Lower leg skin (tissue), 3 donors: Measurements from ENCODE around the gene CBX4.

Experiments used
- POLR2A ChIP-seq, 2 donors: fragments of 450-650 bp; IDR thresholded peaks; one replicate each; pipeline ENCODE4 v1.6.1; 2016 to 2017; ENCODE audit warnings: antibody characterized with exemption in 2 of 2, mild to moderate bottlenecking in 1 of 2, moderate library complexity in 1 of 2
- TF ChIP-seq, protein P1 (sequence below), 3 donors: fragments of 450-650 bp; IDR thresholded peaks; one replicate each; pipeline ENCODE4 v1.5.1; 2016; ENCODE audit warnings: antibody characterized with exemption in 3 of 3, mild to moderate bottlenecking in 3 of 3, moderate library complexity in 2 of 3

DNA sequence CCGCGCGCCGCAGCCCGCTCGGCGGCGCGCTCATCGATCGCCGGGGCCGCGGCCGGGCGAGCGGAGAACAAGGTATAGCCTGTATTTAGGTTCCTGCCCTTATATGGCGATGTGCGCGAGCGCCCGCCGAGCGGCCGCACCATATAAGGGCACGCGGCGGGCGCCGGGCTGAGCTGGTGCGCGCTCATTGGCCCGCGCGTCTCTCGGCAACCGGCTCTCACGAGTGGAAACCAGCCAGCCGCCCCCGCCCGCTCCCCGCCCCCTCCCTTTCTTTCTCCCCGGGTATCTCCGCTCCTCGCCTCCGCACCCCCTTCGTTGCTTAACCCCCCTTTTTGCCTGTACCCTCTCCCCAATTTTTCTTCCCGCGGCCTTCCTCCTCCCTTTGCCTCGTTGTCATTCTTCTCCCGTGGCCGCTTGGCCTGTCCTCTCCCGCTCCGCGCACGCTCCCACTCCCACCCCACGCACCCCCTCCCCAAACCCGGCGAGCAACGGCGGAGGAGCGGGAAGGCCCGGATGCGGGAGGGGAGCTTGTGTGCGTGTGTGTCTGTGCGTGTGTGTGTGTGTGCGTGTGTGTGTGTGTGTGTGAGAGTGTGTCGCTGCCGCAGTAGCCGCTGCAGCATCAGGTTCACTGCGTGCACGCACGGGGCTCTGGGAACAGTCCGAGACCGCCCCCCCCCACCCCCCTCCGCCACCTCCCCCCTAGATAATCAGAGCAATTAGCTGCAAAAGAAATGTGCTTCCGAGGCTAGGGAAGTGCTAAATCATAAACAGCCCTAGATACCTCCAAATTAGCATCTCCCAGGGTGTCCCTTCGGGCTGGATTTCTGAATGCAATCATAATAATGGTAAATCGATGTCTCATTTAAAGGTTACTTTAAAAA, 28.9 kb downstream of the CBX4 start:
- TF ChIP-seq, protein P1, sequence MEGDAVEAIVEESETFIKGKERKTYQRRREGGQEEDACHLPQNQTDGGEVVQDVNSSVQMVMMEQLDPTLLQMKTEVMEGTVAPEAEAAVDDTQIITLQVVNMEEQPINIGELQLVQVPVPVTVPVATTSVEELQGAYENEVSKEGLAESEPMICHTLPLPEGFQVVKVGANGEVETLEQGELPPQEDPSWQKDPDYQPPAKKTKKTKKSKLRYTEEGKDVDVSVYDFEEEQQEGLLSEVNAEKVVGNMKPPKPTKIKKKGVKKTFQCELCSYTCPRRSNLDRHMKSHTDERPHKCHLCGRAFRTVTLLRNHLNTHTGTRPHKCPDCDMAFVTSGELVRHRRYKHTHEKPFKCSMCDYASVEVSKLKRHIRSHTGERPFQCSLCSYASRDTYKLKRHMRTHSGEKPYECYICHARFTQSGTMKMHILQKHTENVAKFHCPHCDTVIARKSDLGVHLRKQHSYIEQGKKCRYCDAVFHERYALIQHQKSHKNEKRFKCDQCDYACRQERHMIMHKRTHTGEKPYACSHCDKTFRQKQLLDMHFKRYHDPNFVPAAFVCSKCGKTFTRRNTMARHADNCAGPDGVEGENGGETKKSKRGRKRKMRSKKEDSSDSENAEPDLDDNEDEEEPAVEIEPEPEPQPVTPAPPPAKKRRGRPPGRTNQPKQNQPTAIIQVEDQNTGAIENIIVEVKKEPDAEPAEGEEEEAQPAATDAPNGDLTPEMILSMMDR (IDR thresholded peaks at IDR 0.05), result no peak
- TF ChIP-seq POLR2A (IDR thresholded peaks at IDR 0.05), result no peak
